T-helper 1 cell (primary cell): Measurements from ENCODE around the gene WFDC12.

Source experiments
- DNase-seq, 5 donors: peaks; one replicate each; pipeline ENCODE4 v3.0.0-alpha.2; 2012 to 2020

WFDC12 gene

GRCh38 chr20:45088247-45088646, 36.0 kb downstream of the WFDC12 start:
- DNase-seq = no peak

- DNase-seq = no peak
These were observed 36.5 kb downstream of the WFDC12 start for GRCh38 chr20:45087814-45088213.

DNA sequence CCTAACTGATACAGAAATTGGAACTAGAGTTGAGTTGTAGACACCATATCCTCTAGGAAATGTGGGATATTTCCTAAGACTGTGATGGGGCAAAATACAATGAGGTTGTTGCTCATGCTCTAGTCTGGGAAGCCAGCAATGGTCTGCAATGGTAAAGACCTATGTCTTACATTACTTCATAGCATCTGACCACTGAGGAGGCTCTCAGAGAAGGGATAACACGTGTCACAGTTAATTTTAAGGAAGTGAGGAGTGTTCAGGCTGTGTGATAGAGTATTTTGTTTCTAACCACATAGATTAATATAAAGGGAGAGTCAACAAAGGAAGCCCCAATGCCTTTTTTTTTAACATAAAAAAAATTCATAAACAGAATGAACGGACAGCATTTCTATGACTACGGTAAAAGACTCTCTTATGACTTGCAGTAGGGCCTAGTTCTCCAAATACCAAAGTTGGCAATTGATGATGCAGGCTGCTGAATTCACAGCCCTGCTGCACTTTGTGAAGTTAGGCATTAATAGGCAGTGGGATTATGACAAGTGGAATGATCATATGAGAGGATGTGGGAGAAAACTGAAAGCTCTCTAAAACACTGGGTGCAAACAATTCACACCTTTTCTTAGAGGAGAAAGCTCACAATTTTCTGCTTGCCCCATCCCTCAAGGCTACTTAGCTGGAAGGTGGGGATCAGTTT, 37.0 kb downstream of the WFDC12 start:
- no peak for DNase-seq

GRCh38 chr20:45085867-45086266, 38.4 kb downstream of the WFDC12 start:
- DNase-seq = no peak

GRCh38 chr20:45085289-45085688, 39.0 kb downstream of the WFDC12 start:
- no peak for DNase-seq

DNA sequence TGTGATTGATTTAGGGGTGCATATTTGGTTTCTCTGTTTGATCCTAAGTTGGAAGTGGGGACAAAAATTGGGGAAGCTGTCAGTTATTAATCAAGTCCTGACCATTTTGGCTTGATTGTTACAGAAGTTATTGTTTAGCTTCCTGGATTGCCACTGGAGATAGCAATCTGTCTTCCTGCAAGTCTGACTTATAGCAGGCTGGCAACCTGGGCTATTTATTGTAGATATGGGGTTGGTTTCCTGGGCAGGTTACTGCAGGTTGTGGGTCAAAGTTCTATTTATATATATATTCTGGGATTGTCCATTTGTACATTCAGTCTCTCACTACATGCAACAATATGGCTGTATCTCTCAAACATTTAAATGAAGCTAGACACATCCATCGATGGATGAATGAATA, 41.1 kb downstream of the WFDC12 start:
- no peak for DNase-seq

GRCh38 chr20:45082468-45082867, 41.8 kb downstream of the WFDC12 start:
- DNase-seq = no peak

- DNase-seq = no peak
These were observed 43.2 kb downstream of the WFDC12 start for GRCh38 chr20:45080867-45081624.

- DNase-seq = no peak
These were observed 46.7 kb downstream of the WFDC12 start for GRCh38 chr20:45077559-45077958.
